GM18861 (cell line): ENCODE results near the gene CASZ1.

Source experiments
- ATAC-seq: cut with Tn5 transposase; IDR thresholded peaks from one replicate; pipeline ENCODE4 v1.9.1; 2021; ENCODE audit not compliant: unreplicated experiment

CASZ1 gene

GRCh38 chr1:10662090-10662688, 134.3 kb downstream of the CASZ1 start:
- ATAC-seq, result no peak

- no peak for ATAC-seq
Observed at GRCh38 chr1:10661453-10661852, 135.0 kb downstream of the CASZ1 start.

GRCh38 chr1:10659646-10660540, 136.6 kb downstream of the CASZ1 start:
- no peak for ATAC-seq

- ATAC-seq, result no peak
Observed at GRCh38 chr1:10659218-10659617, 137.2 kb downstream of the CASZ1 start.

- no peak for ATAC-seq
Observed at GRCh38 chr1:10658396-10659066, 137.9 kb downstream of the CASZ1 start.

- no peak for ATAC-seq
Observed at GRCh38 chr1:10657088-10657847, 139.2 kb downstream of the CASZ1 start.

GRCh38 chr1:10656431-10656830, 140.0 kb downstream of the CASZ1 start:
- no peak for ATAC-seq

GRCh38 chr1:10655002-10655401, 141.4 kb downstream of the CASZ1 start:
- no peak for ATAC-seq

GRCh38 chr1:10653370-10654125, 142.9 kb downstream of the CASZ1 start:
- ATAC-seq, result no peak

- no peak for ATAC-seq
Observed at GRCh38 chr1:10652626-10653025, 143.8 kb downstream of the CASZ1 start.

GRCh38 chr1:10651793-10652192, 144.7 kb downstream of the CASZ1 start:
- ATAC-seq, result no peak

GRCh38 chr1:10651389-10651766, 145.1 kb downstream of the CASZ1 start:
- no peak for ATAC-seq

- ATAC-seq, result no peak
Observed at GRCh38 chr1:10650556-10651388, 145.7 kb downstream of the CASZ1 start.

GRCh38 chr1:10649517-10650201, 146.8 kb downstream of the CASZ1 start:
- no peak for ATAC-seq

GRCh38 chr1:10648689-10649516, 147.5 kb downstream of the CASZ1 start:
- ATAC-seq, result no peak

- ATAC-seq, result no peak
Observed at GRCh38 chr1:10647414-10648170, 148.9 kb downstream of the CASZ1 start.

- no peak for ATAC-seq
Observed at GRCh38 chr1:10646347-10646861, 150.0 kb downstream of the CASZ1 start.
